GM21576 (cell line): ENCODE measurements around the gene PRMT3.
"Not testable (repeated sequence)": the region's sequence is repeated elsewhere in the genome, so short reads cannot be mapped to it uniquely, and the experiment has no call there.

Source experiments
- ATAC-seq: cut with Tn5 transposase; IDR thresholded peaks from one replicate; pipeline ENCODE4 v1.9.1; 2021; ENCODE audit warnings: mild to moderate bottlenecking, moderate library complexity; ENCODE audit not compliant: unreplicated experiment

PRMT3 gene

DNA sequence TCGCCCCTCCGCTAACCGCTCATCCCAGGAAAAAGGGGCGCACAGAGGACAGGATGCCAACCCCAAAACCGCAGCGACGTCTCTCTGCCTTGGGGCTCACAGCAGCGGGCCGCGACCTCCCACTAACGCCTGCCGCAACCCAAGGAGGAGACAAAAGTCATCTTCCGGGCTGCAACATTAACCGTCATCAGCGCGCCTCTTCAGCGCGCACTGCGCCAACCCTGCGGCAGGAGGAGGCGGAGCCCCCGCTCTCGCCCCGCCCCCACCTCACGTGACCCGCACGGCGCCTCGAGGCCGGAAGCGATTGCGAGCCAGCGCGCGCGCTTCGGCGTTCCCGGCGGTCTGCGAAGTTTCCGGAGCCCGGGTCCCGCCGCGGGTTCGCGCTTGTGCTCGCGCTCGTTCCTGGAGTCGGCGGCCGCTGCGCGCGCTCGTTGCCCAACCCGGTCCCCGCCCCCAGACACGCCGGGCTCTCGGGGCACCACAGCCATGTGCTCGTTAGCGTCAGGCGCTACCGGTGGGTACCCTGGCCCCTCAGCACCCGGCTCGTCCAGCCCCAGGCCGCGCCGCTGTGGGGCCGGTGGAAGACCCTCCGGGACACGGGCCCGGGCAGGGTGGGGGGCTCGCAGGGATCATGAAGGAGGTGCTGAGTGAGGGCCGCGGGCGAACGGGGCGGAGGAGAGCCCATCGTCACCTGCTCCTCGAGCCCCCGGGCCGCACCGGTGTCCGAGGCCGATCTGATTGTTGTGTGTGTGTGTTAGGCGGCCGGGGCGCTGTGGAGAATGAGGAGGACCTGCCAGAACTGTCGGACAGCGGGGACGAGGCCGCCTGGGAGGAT, at the start of gene PRMT3:
Gene PRMT3, plus strand, starts transcription at position 456 of the 835 bp plus-strand sequence. Its CDS starts 31 bp downstream, at position 487.
- peak; percentile 76 for ATAC-seq

- no peak for ATAC-seq
Observed at GRCh38 chr11:20342347-20343141, 45.0 kb upstream of the PRMT3 start.

- no peak for ATAC-seq
Observed at GRCh38 chr11:20351136-20351535, 36.4 kb upstream of the PRMT3 start.

GRCh38 chr11:20351751-20352262, 35.7 kb upstream of the PRMT3 start:
- ATAC-seq, result no peak

GRCh38 chr11:20353829-20354434, 33.6 kb upstream of the PRMT3 start:
- ATAC-seq, result peak; percentile 54

DNA sequence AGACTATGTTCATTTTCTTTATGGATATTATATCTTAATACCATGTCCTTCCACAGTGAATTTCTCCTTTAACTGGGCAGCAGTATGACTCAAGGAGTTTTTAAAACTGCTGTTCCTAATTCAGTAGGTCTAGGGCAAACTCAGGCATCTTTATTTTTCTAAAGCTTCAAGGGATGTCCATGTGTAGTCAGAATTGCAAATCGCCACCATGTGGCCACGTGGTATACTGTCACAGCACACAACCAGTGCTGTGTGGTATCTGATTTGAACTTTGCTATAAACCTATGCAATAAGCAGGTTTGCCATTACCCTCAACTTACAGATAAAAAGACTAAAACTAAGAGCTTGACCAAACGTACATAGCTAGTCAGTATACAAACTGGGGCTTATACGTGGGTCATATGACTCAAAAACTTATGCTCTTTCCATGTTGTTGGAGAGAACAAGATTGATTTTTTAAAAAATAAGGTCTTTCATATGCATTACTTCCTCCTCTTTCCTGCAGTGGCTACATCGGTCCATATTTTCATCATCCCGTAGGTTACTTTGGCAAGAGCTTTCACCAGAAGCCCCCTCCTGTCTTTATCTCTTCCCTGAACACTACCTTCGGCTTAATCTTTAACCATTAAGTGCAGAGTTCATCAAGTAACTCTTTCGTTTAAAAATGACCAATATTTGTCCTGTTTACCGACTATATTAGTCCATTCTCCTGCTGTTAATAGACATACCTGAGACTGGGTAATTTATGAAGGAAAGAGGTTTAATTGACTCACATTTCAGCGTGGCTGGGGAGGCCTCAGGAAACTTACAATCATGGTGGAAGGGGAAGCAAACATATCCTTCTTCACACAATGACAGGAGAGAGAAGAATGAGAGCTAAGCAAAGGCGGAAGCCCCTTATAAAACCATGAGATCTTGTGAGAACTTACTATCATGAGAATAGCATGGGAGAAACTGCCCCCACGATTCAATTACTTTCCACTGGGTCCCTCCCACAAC, 32.0 kb upstream of the PRMT3 start:
- peak; percentile 67 for ATAC-seq

GRCh38 chr11:20357150-20357549, 30.4 kb upstream of the PRMT3 start:
- ATAC-seq, result no peak

DNA sequence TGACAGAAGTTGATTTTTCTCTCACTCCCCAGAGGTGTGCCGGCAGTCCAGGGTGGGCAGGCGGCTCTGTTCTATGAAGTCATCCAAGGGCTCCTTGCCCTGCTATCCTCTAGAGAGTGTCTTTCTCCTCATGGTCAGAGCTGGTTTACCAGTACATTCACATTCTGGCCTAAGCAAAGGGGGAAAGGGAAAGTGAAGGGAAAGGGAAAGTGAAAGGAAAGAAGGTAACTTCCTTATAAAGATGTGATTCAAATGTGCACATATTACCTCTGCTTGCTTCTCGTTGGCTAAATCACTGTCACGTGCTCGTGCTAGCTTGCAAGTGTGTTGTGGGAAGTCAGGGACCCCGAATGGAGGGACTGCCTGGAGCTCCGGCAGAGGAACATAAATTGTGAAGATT, 26.9 kb upstream of the PRMT3 start:
- ATAC-seq, result no peak

DNA sequence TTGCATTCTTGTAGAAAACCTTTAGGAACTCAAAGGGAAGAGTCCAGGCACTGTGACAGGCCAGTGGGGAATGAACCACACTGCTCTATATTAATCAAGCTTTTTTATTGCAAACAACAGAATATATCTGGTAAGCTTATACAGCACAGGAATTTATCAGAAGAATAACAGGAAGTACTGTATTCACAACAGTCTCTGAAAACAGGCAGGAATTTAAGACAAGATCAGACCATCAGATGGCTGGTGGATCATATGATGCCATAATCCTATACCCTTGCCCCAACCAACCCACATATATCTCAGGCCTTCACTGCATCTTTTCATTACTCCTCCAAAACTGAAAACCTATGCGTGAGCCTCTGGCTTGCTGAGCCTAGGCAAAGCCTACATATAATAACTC, 25.0 kb upstream of the PRMT3 start:
- ATAC-seq, result no peak

DNA sequence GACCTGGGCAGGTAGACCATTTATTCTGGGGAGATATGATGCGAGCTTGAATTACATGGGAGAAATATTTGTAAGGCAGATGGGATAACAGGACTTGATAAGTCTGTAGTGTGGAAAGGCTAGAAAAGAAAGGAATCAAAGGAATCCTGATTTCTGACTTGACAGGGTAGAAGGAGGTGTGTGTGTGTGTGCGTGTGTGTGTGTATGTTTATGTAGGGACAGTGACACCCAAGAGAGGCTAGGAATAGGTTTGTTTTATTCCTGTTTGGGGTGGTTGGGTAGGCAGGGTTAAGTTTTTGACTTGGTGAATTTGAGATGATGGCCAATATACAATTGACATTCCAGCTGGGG, 24.4 kb upstream of the PRMT3 start:
- no peak for ATAC-seq

DNA sequence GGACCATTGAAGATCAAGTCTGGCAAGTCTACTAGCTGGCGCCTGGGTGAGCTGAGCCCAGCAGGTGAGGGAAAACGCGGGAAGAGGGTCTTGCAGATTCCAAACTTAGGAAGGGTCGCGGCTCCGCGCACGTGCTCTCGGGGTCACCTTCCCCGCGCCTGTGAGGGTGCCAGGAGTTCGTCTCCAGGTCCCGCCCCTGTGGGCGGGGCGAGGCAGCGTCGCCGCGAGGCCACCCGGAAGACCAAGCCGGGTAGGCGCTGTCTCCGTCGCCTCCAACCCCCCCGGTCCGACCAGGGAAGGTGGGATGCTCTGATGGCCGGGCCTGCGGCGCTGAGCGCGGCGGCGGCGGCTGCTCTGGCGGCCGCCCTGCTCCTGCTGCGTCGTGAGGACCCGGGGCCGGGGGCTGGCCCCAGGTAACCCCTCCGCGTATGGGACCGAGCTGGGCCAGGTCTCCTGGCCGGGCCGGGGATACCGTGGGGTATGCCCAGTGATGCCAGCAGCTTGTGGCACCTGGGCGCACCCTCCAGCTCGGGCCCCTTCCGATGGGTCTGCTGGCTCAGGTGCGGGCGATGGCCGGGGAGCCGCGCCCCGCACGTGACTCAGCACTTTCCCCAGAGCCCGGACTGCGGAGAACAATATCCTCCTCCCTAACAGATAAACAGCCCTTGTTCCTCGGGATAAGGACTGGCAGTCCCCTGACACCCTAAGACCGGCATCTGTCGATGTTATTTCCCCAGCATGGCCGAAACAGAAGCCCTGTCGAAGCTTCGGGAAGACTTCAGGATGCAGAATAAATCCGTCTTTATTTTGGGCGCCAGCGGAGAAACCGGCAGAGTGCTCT, 23.8 kb upstream of the PRMT3 start, which contains the start of gene HTATIP2:
Gene HTATIP2, plus strand, starts transcription at position 215 of the 841 bp plus-strand sequence. Its CDS starts 524 bp downstream, at position 739.
- peak; percentile 92 for ATAC-seq

- no peak for ATAC-seq
Observed at GRCh38 chr11:20364341-20364792, 23.1 kb upstream of the PRMT3 start.

DNA sequence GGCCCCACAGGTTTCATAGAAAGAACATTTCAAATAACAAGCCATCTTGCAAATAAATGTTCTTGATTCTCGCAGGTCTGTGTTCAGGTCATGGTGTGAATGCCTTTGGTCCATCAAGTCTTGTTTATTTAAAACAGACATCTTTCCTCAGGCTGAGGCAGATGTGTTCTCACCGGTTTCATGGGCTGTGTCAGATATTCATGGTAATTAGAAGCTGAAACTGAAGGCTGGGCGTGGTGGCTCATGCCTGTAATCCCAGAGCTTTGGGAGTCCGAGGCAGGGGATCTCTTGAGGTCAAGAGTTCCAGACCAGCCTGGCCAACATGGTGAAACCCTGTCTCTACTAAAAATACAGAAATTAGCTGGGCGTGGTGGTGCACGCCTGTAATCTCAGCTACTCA, 22.1 kb upstream of the PRMT3 start:
- ATAC-seq, result not testable (repeated sequence)

DNA sequence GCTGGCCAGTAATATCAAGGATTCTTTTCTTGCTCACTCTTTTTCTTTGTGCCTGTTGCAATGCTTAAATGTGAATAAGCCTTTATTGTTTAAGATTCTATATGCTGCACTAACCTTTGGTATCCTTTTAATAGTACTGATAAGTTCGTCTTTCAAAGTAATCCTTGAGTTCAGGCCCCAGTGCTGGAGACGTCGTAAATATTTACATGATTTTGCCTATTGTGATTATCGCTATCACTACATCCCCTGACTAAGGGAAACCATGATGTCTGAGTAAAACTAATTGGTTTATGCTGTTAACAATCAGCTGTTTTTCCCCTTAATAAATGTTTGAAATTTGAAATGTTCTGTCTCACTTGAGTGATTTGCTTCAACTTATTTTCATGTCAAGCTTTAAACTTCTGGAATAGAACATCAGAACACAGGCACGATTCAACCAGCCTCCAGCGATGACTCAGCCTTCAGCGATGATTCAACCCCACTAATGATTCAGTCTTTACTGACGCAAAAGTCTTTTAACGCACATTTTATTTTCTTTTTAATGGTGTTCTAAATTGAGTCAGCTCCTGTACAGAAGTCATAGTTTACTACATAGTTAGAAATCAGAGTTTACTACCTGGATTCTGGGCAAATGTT, 20.1 kb upstream of the PRMT3 start:
- ATAC-seq, result no peak

GRCh38 chr11:20368438-20368837, 19.1 kb upstream of the PRMT3 start:
- no peak for ATAC-seq

GRCh38 chr11:20369826-20370225, 17.7 kb upstream of the PRMT3 start:
- no peak for ATAC-seq

- ATAC-seq, result no peak
Observed at GRCh38 chr11:20372081-20372626, 15.4 kb upstream of the PRMT3 start.

GRCh38 chr11:20373147-20373546, 14.4 kb upstream of the PRMT3 start:
- ATAC-seq, result no peak
